ENCODE results near the gene PHF19. TPM values are rescaled to one million over a fixed set of nuclear protein-coding genes. Genes with fewer than 3 reads are reported as not detected.

Gene PHF19
- total and polyA plus RNA-seq, 4 donors, result 13.6 to 42.6 (median 31.6) TPM

GRCh38 chr9:120857481-120857880 lies 19.5 kb downstream of the PHF19 start:
- peaks cover 20% of the 10 kb centered on the region for H3K4me1 ChIP-seq (ENCODE audit: control insufficient read depth, insufficient read depth, low read length)
- 71% methylated on average over 7 of the region's 7 CpGs for WGBS (ENCODE audit: insufficient coverage)
- no peaks in the 10 kb centered on the region for H3K27me3 ChIP-seq (ENCODE audit: control insufficient read depth, insufficient read depth, low read length)
- peak in 1 of 6 donors; percentile 39 for DNase-seq (ENCODE audit: low read depth in 4 of 6, low spot score in 6 of 6)
- H3K27ac ChIP-seq (ENCODE audit: low read depth, low read length), result no peak overlapping the region
- peaks cover 59% of the 10 kb centered on the region for H3K36me3 ChIP-seq (ENCODE audit: control insufficient read depth, insufficient read depth, low read length)
- no peak overlapping the region for H3K4me3 ChIP-seq (ENCODE audit: low read depth, low read length)
- H3K9me3 ChIP-seq (ENCODE audit: control insufficient read depth, insufficient read depth, low read length), result no peaks in the 10 kb centered on the region

GRCh38 chr9:120856700-120857099 lies 20.3 kb downstream of the PHF19 start:
- peaks cover 51% of the 10 kb centered on the region for H3K36me3 ChIP-seq (ENCODE audit: control insufficient read depth, insufficient read depth, low read length)
- H3K4me1 ChIP-seq (ENCODE audit: control insufficient read depth, insufficient read depth, low read length), result peaks cover 20% of the 10 kb centered on the region
- H3K27ac ChIP-seq (ENCODE audit: low read depth, low read length), result no peak overlapping the region
- no peak overlapping the region for H3K4me3 ChIP-seq (ENCODE audit: low read depth, low read length)
- 43% methylated on average over 2 of the region's 4 CpGs for WGBS (ENCODE audit: insufficient coverage)
- H3K9me3 ChIP-seq (ENCODE audit: control insufficient read depth, insufficient read depth, low read length), result no peaks in the 10 kb centered on the region
- H3K27me3 ChIP-seq (ENCODE audit: control insufficient read depth, insufficient read depth, low read length), result no peaks in the 10 kb centered on the region
- DNase-seq (ENCODE audit: low read depth in 4 of 6, low spot score in 6 of 6), result no peak

- peak in 2 of 6 donors; percentile 44 to 76 for DNase-seq (ENCODE audit: low read depth in 4 of 6, low spot score in 6 of 6)
- 73% methylated on average over 7 of the region's 7 CpGs for WGBS (ENCODE audit: insufficient coverage)
- Histone ChIP-seq H3K36me3 (ENCODE audit: control insufficient read depth, insufficient read depth, low read length) (peaks cover 44% of the 10 kb centered on the region), H3K27me3 (ENCODE audit: control insufficient read depth, insufficient read depth, low read length) (no peaks in the 10 kb centered on the region), H3K9me3 (ENCODE audit: control insufficient read depth, insufficient read depth, low read length) (no peaks in the 10 kb centered on the region), H3K4me1 (ENCODE audit: control insufficient read depth, insufficient read depth, low read length) (peaks cover 20% of the 10 kb centered on the region), H3K4me3 (ENCODE audit: low read depth, low read length) (no peak overlapping the region), H3K27ac (ENCODE audit: low read depth, low read length) (no peak overlapping the region)
Measured at GRCh38 chr9:120855827-120856670, 20.9 kb downstream of the PHF19 start.

- DNase-seq (ENCODE audit: low read depth in 4 of 6, low spot score in 6 of 6), result no peak
- Histone ChIP-seq H3K9me3 (ENCODE audit: control insufficient read depth, insufficient read depth, low read length) (no peaks in the 10 kb centered on the region), H3K27ac (ENCODE audit: low read depth, low read length) (no peak overlapping the region), H3K27me3 (ENCODE audit: control insufficient read depth, insufficient read depth, low read length) (no peaks in the 10 kb centered on the region), H3K4me3 (ENCODE audit: low read depth, low read length) (no peak overlapping the region), H3K36me3 (ENCODE audit: control insufficient read depth, insufficient read depth, low read length) (peaks cover 34% of the 10 kb centered on the region), H3K4me1 (ENCODE audit: control insufficient read depth, insufficient read depth, low read length) (peaks cover 20% of the 10 kb centered on the region)
- no CpG with 5 or more reads among the region's 3 CpGs for WGBS (ENCODE audit: insufficient coverage)
Measured at GRCh38 chr9:120854596-120855327, 22.2 kb downstream of the PHF19 start.

- H3K27ac ChIP-seq (ENCODE audit: low read depth, low read length), result no peak overlapping the region
- peaks cover 20% of the 10 kb centered on the region for H3K36me3 ChIP-seq (ENCODE audit: control insufficient read depth, insufficient read depth, low read length)
- H3K4me3 ChIP-seq (ENCODE audit: low read depth, low read length), result no peak overlapping the region
- no peaks in the 10 kb centered on the region for H3K27me3 ChIP-seq (ENCODE audit: control insufficient read depth, insufficient read depth, low read length)
- 100% methylated on average over 3 of the region's 6 CpGs for WGBS (ENCODE audit: insufficient coverage)
- peaks cover 20% of the 10 kb centered on the region for H3K4me1 ChIP-seq (ENCODE audit: control insufficient read depth, insufficient read depth, low read length)
- no peaks in the 10 kb centered on the region for H3K9me3 ChIP-seq (ENCODE audit: control insufficient read depth, insufficient read depth, low read length)
- DNase-seq (ENCODE audit: low read depth in 4 of 6, low spot score in 6 of 6), result no peak
Measured at GRCh38 chr9:120853198-120853597, 23.8 kb downstream of the PHF19 start.

GRCh38 chr9:120852240-120853010 lies 24.6 kb downstream of the PHF19 start:
- H3K4me3 ChIP-seq (ENCODE audit: low read depth, low read length), result no peak overlapping the region
- H3K4me1 ChIP-seq (ENCODE audit: control insufficient read depth, insufficient read depth, low read length), result peaks cover 15% of the 10 kb centered on the region
- DNase-seq (ENCODE audit: low read depth in 4 of 6, low spot score in 6 of 6), result peak in 2 of 6 donors; percentile 20 to 49
- peaks cover 12% of the 10 kb centered on the region for H3K36me3 ChIP-seq (ENCODE audit: control insufficient read depth, insufficient read depth, low read length)
- H3K27me3 ChIP-seq (ENCODE audit: control insufficient read depth, insufficient read depth, low read length), result no peaks in the 10 kb centered on the region
- WGBS (ENCODE audit: insufficient coverage), result 25% methylated on average over 2 of the region's 5 CpGs
- no peaks in the 10 kb centered on the region for H3K9me3 ChIP-seq (ENCODE audit: control insufficient read depth, insufficient read depth, low read length)
- H3K27ac ChIP-seq (ENCODE audit: low read depth, low read length), result no peak overlapping the region

GRCh38 chr9:120851449-120851848 lies 25.5 kb downstream of the PHF19 start:
- no peak for DNase-seq (ENCODE audit: low read depth in 4 of 6, low spot score in 6 of 6)
- no peaks in the 10 kb centered on the region for H3K9me3 ChIP-seq (ENCODE audit: control insufficient read depth, insufficient read depth, low read length)
- no peaks in the 10 kb centered on the region for H3K27me3 ChIP-seq (ENCODE audit: control insufficient read depth, insufficient read depth, low read length)
- peaks cover 9% of the 10 kb centered on the region for H3K36me3 ChIP-seq (ENCODE audit: control insufficient read depth, insufficient read depth, low read length)
- H3K27ac ChIP-seq (ENCODE audit: low read depth, low read length), result no peak overlapping the region
- peaks cover 8% of the 10 kb centered on the region for H3K4me1 ChIP-seq (ENCODE audit: control insufficient read depth, insufficient read depth, low read length)
- 100% methylated on average over 1 of the region's 1 CpG for WGBS (ENCODE audit: insufficient coverage)
- no peak overlapping the region for H3K4me3 ChIP-seq (ENCODE audit: low read depth, low read length)

GRCh38 chr9:120850315-120850714 lies 26.7 kb downstream of the PHF19 start:
- 100% methylated on average over 1 of the region's 3 CpGs for WGBS (ENCODE audit: insufficient coverage)
- no peak overlapping the region for H3K4me3 ChIP-seq (ENCODE audit: low read depth, low read length)
- H3K9me3 ChIP-seq (ENCODE audit: control insufficient read depth, insufficient read depth, low read length), result no peaks in the 10 kb centered on the region
- no peak for DNase-seq (ENCODE audit: low read depth in 4 of 6, low spot score in 6 of 6)
- H3K36me3 ChIP-seq (ENCODE audit: control insufficient read depth, insufficient read depth, low read length), result peaks cover 5% of the 10 kb centered on the region
- no peaks in the 10 kb centered on the region for H3K4me1 ChIP-seq (ENCODE audit: control insufficient read depth, insufficient read depth, low read length)
- H3K27ac ChIP-seq (ENCODE audit: low read depth, low read length), result no peak overlapping the region
- H3K27me3 ChIP-seq (ENCODE audit: control insufficient read depth, insufficient read depth, low read length), result no peaks in the 10 kb centered on the region

- H3K27ac ChIP-seq (ENCODE audit: low read depth, low read length), result no peak overlapping the region
- WGBS (ENCODE audit: insufficient coverage), result no CpG with 5 or more reads among the region's 1 CpG
- peaks cover 19% of the 10 kb centered on the region for H3K4me1 ChIP-seq (ENCODE audit: control insufficient read depth, insufficient read depth, low read length)
- no peaks in the 10 kb centered on the region for H3K27me3 ChIP-seq (ENCODE audit: control insufficient read depth, insufficient read depth, low read length)
- H3K9me3 ChIP-seq (ENCODE audit: control insufficient read depth, insufficient read depth, low read length), result peaks cover 2% of the 10 kb centered on the region
- H3K36me3 ChIP-seq (ENCODE audit: control insufficient read depth, insufficient read depth, low read length), result peaks cover 5% of the 10 kb centered on the region
- no peak for DNase-seq (ENCODE audit: low read depth in 4 of 6, low spot score in 6 of 6)
- no peak overlapping the region for H3K4me3 ChIP-seq (ENCODE audit: low read depth, low read length)
Measured at GRCh38 chr9:120846906-120847305, 30.1 kb downstream of the PHF19 start.

All from spinal cord (tissue), 10 donors.